HG03280 (cell line): ENCODE results near the gene CRACDL.
"Not testable (repeated sequence)": the region's sequence is repeated elsewhere in the genome, so short reads cannot be mapped to it uniquely, and the experiment has no call there.

Source experiments
- ATAC-seq: cut with Tn5 transposase; IDR thresholded peaks from one replicate; pipeline ENCODE4 v1.9.1; 2021; ENCODE audit warnings: mild to moderate bottlenecking, moderate library complexity; ENCODE audit not compliant: unreplicated experiment

Gene CRACDL

GRCh38 chr2:98908931-98909316 lies 27.1 kb downstream of the CRACDL start:
- no peak for ATAC-seq

GRCh38 chr2:98907966-98908905 lies 27.8 kb downstream of the CRACDL start:
- no peak for ATAC-seq

- ATAC-seq: no peak
These were observed 28.6 kb downstream of the CRACDL start for GRCh38 chr2:98907385-98907784.

- no peak for ATAC-seq
These were observed 32.1 kb downstream of the CRACDL start for GRCh38 chr2:98903767-98904485.

GRCh38 chr2:98903064-98903355 lies 33.0 kb downstream of the CRACDL start:
- no peak for ATAC-seq

- ATAC-seq: no peak
These were observed 33.6 kb downstream of the CRACDL start for GRCh38 chr2:98902209-98903063.

GRCh38 chr2:98901702-98902101 lies 34.3 kb downstream of the CRACDL start:
- no peak for ATAC-seq

GRCh38 chr2:98901291-98901690 lies 34.7 kb downstream of the CRACDL start:
- no peak for ATAC-seq

- no peak for ATAC-seq
These were observed 35.3 kb downstream of the CRACDL start for GRCh38 chr2:98900721-98901120.

GRCh38 chr2:98899703-98900078 lies 36.3 kb downstream of the CRACDL start:
- not testable (repeated sequence) for ATAC-seq

GRCh38 chr2:98899041-98899702 lies 36.9 kb downstream of the CRACDL start:
- ATAC-seq: no peak

GRCh38 chr2:98898423-98898841 lies 37.6 kb downstream of the CRACDL start:
- no peak for ATAC-seq

- no peak for ATAC-seq
These were observed 38.3 kb downstream of the CRACDL start for GRCh38 chr2:98897746-98898145.

GRCh38 chr2:98896944-98897343 lies 39.1 kb downstream of the CRACDL start:
- no peak for ATAC-seq

GRCh38 chr2:98896416-98896815 lies 39.6 kb downstream of the CRACDL start:
- ATAC-seq: no peak

GRCh38 chr2:98895901-98896300 lies 40.1 kb downstream of the CRACDL start:
- no peak for ATAC-seq

- no peak for ATAC-seq
These were observed 40.8 kb downstream of the CRACDL start for GRCh38 chr2:98895221-98895620.

GRCh38 chr2:98894331-98895000 lies 41.6 kb downstream of the CRACDL start:
- no peak for ATAC-seq

- no peak for ATAC-seq
These were observed 42.1 kb downstream of the CRACDL start for GRCh38 chr2:98893911-98894321.

GRCh38 chr2:98892871-98893270 lies 43.2 kb downstream of the CRACDL start:
- ATAC-seq: no peak
